ENCODE results near the gene TMEM43. TPM values are rescaled to one million over a fixed set of nuclear protein-coding genes. Genes with fewer than 3 reads are reported as not detected.

TMEM43 gene
- total and polyA plus RNA-seq, 2 of the 8 experiments (the other 6 are each of a cell fraction or from before 2014, with no cell fraction given), result 27.0 to 33.7 TPM

GRCh38 chr3:14158370-14158769, 33.5 kb downstream of the TMEM43 start (continued):
- TF ChIP-seq CHD7 (IDR thresholded peaks at IDR 0.05; ENCODE audit: insufficient replicate concordance, low read length) (no peak), CREB1 (IDR thresholded peaks at IDR 0.05) (no peak), POU5F1 (IDR thresholded peaks at IDR 0.05; ENCODE audit: low read depth, low read length) (no peak), CBX5 (IDR thresholded peaks at IDR 0.05; ENCODE audit: low read depth, low read length) (no peak), SP2 (IDR thresholded peaks at IDR 0.05; ENCODE audit: low read length) (no peak), RFX5 (IDR thresholded peaks at IDR 0.05; ENCODE audit: borderline replicate concordance, low read depth, low read length) (no peak), TEAD4 (IDR thresholded peaks at IDR 0.05; ENCODE audit: low read depth, low read length) (no peak), POLR2AphosphoS5 (IDR thresholded peaks at IDR 0.05; ENCODE audit: low read depth, low read length) (no peak), POLR2A (IDR thresholded peaks at IDR 0.05; ENCODE audit: control extremely low read depth in 1 of 2, low read depth in 2 of 2, low read length in 2 of 2) (no peak), ATF2 (IDR thresholded peaks at IDR 0.05; ENCODE audit: low read length) (no peak), EGR1 (IDR thresholded peaks at IDR 0.05; ENCODE audit: borderline replicate concordance, low read depth, low read length) (no peak), ZNF274 (IDR thresholded peaks at IDR 0.05; ENCODE audit: borderline replicate concordance, extremely low read depth, low read length) (no peak)
